ENCODE measurements around the gene QARS1. TPM values are rescaled to one million over a fixed set of nuclear protein-coding genes. Genes with fewer than 3 reads are reported as not detected.

The QARS1 gene
- total and polyA plus RNA-seq, 2 donors (not counting 1 experiment from before 2014, with no cell fraction given): 282 to 426 TPM

DNA sequence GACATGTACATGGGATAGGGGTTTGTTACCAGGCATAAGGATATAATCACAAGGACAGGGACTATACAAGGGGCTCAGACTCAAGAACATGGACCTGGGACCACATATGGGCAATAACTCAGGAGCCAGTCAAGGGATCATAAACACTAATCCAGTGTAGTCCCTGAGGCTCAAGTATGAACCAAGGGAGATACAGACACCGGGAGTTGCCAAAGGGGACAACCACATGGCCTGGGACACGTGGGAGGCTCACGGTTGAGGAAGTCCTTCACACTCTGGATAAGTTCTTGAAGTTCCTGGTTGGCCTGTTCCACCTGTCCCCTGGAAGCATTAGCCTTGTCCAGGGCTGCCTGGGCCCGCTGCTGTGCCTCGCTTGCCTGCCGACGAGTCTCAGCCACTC lies 17.9 kb upstream of the QARS1 start:
- ChIA-PET POLR2A (no interaction called here), CTCF (interaction anchor here (0.7 kb wide), 1 partner anchor 63 kb away, joined by 4 read pairs; no protein-coding TSS in a partner anchor)
- no peak for TF ChIP-seq EZH2 (IDR thresholded peaks at IDR 0.05; ENCODE audit: borderline replicate concordance, insufficient read depth, low read depth, low read length, poor library complexity, severe bottlenecking)
- TF ChIP-seq, protein P1, sequence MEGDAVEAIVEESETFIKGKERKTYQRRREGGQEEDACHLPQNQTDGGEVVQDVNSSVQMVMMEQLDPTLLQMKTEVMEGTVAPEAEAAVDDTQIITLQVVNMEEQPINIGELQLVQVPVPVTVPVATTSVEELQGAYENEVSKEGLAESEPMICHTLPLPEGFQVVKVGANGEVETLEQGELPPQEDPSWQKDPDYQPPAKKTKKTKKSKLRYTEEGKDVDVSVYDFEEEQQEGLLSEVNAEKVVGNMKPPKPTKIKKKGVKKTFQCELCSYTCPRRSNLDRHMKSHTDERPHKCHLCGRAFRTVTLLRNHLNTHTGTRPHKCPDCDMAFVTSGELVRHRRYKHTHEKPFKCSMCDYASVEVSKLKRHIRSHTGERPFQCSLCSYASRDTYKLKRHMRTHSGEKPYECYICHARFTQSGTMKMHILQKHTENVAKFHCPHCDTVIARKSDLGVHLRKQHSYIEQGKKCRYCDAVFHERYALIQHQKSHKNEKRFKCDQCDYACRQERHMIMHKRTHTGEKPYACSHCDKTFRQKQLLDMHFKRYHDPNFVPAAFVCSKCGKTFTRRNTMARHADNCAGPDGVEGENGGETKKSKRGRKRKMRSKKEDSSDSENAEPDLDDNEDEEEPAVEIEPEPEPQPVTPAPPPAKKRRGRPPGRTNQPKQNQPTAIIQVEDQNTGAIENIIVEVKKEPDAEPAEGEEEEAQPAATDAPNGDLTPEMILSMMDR (IDR thresholded peaks at IDR 0.05): no peak
- Histone ChIP-seq H3K79me2 (ENCODE audit: control insufficient read depth, insufficient read depth, low read length) (peaks cover 15% of the 10 kb centered on the region), H3K4me2 (replicated peaks; ENCODE audit: low read depth, low read length, poor library complexity, severe bottlenecking) (no peak overlapping the region), H4K20me1 (ENCODE audit: control insufficient read depth, insufficient read depth, low read length, poor library complexity, severe bottlenecking) (no peaks in the 10 kb centered on the region), H2AFZ (ENCODE audit: insufficient read depth, low read depth, low read length, poor library complexity, severe bottlenecking) (no peak overlapping the region), H3K27ac (ENCODE audit: low read length in 2 of 2) (no peak overlapping the region), H3K36me3 (replicated peaks in 1 of 2; ENCODE audit: control extremely low read depth in 1 of 2, control insufficient read depth in 1 of 2, extremely low read depth in 1 of 2, insufficient read depth in 2 of 2, low read length in 1 of 2) (peaks cover 0 to 16% of the 10 kb centered on the region in 2 experiments), H3K27me3 (replicated peaks in 1 of 4; ENCODE audit: control extremely low read depth in 1 of 4, control insufficient read depth in 3 of 4, insufficient read depth in 4 of 4, low read length in 3 of 4) (no peaks in the 10 kb centered on the region), H3K9me3 (ENCODE audit: control extremely low read depth in 1 of 3, control insufficient read depth in 2 of 3, insufficient read depth in 1 of 3, low read length in 2 of 3) (peaks cover 0 to 5% (median 0%) of the 10 kb centered on the region in 3 donors), H3K9ac (ENCODE audit: low read length) (no peak overlapping the region), H3K4me1 (ENCODE audit: control insufficient read depth in 2 of 2, insufficient read depth in 2 of 2, low read length in 2 of 2) (peaks cover 12 to 21% of the 10 kb centered on the region in 2 donors), H3K4me3 (ENCODE audit: control extremely low read depth in 1 of 5, extremely low read depth in 1 of 5, insufficient read depth in 1 of 5, low read depth in 2 of 5, low read length in 4 of 5) (no peak overlapping the region)
- Mint-ChIP-seq H3K4me3 (peak overlapping the region; percentile 88), H3K27me3 (no peaks in the 10 kb centered on the region), H3K27ac (peak overlapping the region; percentile 89), H3K9me3 (ENCODE audit: insufficient read depth) (no peaks in the 10 kb centered on the region), H3K4me1 (peaks cover 15% of the 10 kb centered on the region)
- no peak for ATAC-seq (ENCODE audit: low read depth)
- intact Hi-C loops (cut with micrococcal nuclease): loop anchor here (5.0 kb wide), 1 partner anchor 550 kb away; the partner anchor contains the start of gene APEH
- WGBS (ENCODE audit: insufficient coverage): 94% methylated on average over 7 of the region's 7 CpGs
- DNase-seq: no peak

DNA sequence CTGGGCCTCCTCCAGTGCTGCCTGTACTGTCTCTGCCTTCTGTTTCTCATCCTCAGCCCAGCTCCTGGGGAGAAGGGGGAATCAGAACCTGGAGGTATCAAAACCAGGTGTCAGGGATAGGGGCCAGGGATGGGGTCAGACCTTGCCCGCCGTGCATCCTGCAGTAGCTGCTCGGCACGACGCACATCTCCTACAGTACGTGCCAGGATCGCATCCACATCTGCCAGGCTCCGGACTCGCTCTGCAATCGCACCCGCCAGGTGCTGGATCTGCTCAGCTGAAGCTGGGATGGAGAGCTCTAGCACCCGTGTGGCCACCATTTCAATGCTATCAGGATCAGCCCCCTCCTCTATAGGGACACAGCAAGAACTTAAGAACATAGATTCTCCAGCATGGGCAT lies 17.5 kb upstream of the QARS1 start:
- Mint-ChIP-seq H3K4me1 (peaks cover 15% of the 10 kb centered on the region), H3K27ac (peak overlapping the region; percentile 89), H3K4me3 (peak overlapping the region; percentile 88), H3K27me3 (no peaks in the 10 kb centered on the region), H3K9me3 (ENCODE audit: insufficient read depth) (no peaks in the 10 kb centered on the region)
- POLR2A ChIA-PET: interaction anchor here (0.5 to 2.6 kb wide), 3 partner anchors 28 to 330 kb away, joined by 3 to 32 read pairs (median 6); partner anchors contain the start of gene QRICH1
- CTCF ChIA-PET: interaction anchor here (0.7 to 1.8 kb wide), 5 partner anchors 20 to 63 kb away, joined by 4 to 14 read pairs (median 6); partner anchors contain the start of genes CCDC71 and QRICH1
- WGBS (ENCODE audit: insufficient coverage): 98% methylated on average over 11 of the region's 12 CpGs
- Histone ChIP-seq H3K4me1 (ENCODE audit: control insufficient read depth in 2 of 2, insufficient read depth in 2 of 2, low read length in 2 of 2) (peaks cover 12 to 21% of the 10 kb centered on the region in 2 donors), H3K9ac (ENCODE audit: low read length) (no peak overlapping the region), H3K9me3 (ENCODE audit: control extremely low read depth in 1 of 3, control insufficient read depth in 2 of 3, insufficient read depth in 1 of 3, low read length in 2 of 3) (peaks cover 0 to 5% (median 0%) of the 10 kb centered on the region in 3 donors), H3K4me3 (ENCODE audit: control extremely low read depth in 1 of 5, extremely low read depth in 1 of 5, insufficient read depth in 1 of 5, low read depth in 2 of 5, low read length in 4 of 5) (no peak overlapping the region), H3K27me3 (replicated peaks in 1 of 4; ENCODE audit: control extremely low read depth in 1 of 4, control insufficient read depth in 3 of 4, insufficient read depth in 4 of 4, low read length in 3 of 4) (no peaks in the 10 kb centered on the region), H3K36me3 (replicated peaks in 1 of 2; ENCODE audit: control extremely low read depth in 1 of 2, control insufficient read depth in 1 of 2, extremely low read depth in 1 of 2, insufficient read depth in 2 of 2, low read length in 1 of 2) (peaks cover 0 to 21% of the 10 kb centered on the region in 2 experiments), H2AFZ (ENCODE audit: insufficient read depth, low read depth, low read length, poor library complexity, severe bottlenecking) (no peak overlapping the region), H3K4me2 (replicated peaks; ENCODE audit: low read depth, low read length, poor library complexity, severe bottlenecking) (no peak overlapping the region), H3K79me2 (ENCODE audit: control insufficient read depth, insufficient read depth, low read length) (peaks cover 19% of the 10 kb centered on the region), H3K27ac (ENCODE audit: low read length in 2 of 2) (no peak overlapping the region), H4K20me1 (ENCODE audit: control insufficient read depth, insufficient read depth, low read length, poor library complexity, severe bottlenecking) (peaks cover 2% of the 10 kb centered on the region)
- intact Hi-C loops (cut with micrococcal nuclease): loop anchor here (5.0 kb wide), 1 partner anchor 550 kb away; the partner anchor contains the start of gene APEH
- TF ChIP-seq, protein P1 (IDR thresholded peaks at IDR 0.05): no peak
- TF ChIP-seq EZH2 (IDR thresholded peaks at IDR 0.05; ENCODE audit: borderline replicate concordance, insufficient read depth, low read depth, low read length, poor library complexity, severe bottlenecking): no peak
- ATAC-seq (ENCODE audit: low read depth) (no peak), DNase-seq (no peak)

Measured in B cell (primary cell).